GM18520 (cell line): ENCODE measurements around the gene ILDR2.
"Not testable (repeated sequence)": the region's sequence is repeated elsewhere in the genome, so short reads cannot be mapped to it uniquely, and the experiment has no call there.

Experiments used
- ATAC-seq: cut with Tn5 transposase; IDR thresholded peaks from one replicate; pipeline ENCODE4 v1.9.1; 2021; ENCODE audit not compliant: unreplicated experiment

ILDR2 gene

DNA sequence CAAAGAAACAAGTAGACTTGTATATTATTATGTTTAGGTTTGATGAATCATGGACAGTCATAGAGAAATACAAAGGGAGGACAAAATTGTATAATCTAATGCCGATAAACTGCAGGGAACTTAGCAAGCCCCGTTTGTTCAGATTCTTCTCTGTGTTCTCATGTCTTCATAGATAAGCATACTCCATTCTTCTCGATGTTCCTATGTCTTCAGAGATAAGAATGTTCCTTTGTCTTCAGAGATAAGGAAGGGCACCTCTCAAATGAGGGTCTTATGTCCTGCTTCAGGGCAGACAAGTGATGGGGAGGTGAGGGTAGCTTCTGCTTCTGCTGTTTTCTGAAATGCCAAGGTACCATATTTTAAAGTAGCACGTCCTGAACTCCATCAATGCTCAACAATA lies 79.6 kb downstream of the ILDR2 start:
- ATAC-seq, result no peak

DNA sequence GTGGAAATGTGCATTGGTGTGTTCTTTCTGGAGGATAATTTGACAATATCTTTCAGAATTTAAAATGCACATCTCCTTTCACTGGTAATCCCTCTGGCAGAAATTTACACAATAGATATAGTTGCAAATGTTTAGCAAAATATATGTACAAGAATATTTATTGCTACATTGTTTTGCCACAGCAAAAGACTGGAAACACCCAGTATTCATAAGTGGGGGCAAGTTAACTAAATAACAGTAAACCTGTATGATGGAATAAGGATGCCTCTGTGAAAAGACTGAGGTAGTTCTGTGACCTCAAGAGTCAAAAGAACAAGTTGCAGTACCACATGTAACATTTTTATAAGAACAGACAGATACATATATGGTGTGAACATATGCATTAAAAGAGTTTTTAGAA lies 85.6 kb downstream of the ILDR2 start:
- ATAC-seq, result no peak

DNA sequence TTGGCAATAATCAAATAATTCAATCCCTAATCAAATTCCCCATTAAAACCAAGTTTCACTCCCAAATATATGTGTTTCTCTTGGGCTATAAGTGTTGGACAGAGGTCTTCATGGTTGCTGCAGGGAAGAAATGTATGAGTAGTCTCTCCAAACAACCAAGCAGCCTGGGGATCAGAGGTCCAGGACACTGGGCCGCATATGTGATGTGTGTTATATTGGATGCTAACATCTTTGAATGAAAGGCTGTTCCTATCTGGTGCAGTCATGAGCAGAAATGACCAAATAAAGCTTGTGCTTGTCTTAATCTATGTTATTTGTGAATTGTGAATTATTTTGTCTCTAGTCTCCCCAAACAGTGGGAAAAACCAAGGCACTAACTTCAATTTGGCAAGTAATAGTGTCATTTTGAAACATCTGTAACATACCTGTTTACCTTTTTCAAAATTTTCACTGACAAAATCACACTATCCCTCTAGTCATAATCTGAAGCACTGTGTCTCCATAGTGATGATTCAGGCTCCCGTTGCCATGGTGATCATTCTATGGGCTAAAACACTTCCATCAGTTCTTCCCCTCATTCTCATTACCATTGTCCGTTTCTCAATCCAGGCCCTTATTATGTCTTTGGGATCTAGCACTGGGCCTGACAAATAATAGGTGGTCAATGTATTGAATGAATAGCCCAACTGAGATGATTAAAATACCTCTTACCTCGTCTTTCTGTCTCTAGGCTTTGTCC lies 86.8 kb downstream of the ILDR2 start:
- no peak for ATAC-seq

DNA sequence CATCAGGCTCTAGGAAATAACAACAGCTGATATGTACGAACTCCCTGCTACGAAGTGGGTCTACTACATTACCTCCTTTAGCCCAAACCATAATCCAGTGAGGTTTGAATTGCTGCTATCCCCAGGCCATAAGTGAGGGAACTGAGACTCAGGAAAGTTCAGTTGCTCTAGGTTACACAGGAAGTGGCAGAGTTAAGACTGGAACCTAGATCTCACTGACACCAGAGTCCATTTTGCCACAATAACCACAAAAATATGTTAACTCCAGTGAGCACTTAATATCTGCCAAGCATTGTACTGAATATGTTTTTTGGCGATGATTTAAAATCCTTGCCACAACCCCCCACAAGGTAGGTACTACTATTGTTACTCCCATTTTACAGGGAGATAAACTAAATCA lies 90.4 kb downstream of the ILDR2 start:
- ATAC-seq, result no peak

DNA sequence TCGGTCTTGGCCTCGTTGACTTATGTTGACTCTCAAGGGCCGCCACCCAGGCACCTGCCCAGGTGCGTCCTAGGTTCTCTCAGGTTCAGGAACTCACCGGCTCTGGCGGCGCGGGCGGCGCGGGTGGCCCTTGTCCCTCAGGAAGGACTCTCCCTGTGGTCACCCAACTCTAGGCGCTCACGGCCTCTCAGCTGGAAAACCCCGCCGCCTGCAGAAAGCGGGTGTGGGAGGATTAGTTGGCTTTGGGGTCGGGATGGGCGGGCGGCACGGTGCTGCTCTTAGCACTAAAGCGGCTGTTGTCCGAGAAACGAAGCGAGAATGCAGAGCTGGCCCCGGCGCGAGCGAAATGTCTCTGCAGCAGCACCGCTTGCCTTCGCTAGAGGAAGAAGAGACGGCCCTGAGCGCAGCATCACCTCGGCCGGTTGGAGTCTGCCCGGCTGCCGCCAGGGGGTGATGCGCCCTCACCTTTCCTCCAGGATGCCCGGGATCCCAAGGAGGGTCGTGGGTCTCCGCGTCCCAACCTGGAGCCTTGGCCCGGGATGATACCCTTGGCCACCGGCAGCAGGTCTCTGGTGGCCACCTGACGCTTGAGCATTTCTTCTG lies 91.2 kb downstream of the ILDR2 start:
- no peak for ATAC-seq

DNA sequence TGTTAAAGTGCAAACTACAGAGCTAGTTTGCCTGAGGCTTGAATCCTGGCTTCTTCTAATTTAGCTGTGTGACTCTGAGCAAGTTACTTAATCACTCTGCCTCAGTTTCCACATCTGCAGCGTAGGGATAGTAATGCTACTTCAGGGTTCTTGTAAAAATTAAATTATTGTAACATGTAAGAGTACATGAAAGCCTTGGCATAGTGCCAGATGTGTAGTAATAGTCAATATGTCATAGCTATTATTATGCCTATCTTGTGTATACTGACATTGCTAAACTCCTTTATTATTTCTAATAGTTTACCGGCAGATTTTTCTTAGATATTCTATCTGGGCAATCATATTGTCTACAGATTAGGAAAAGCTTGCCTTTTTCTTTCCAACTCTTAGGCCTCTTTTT lies 92.4 kb downstream of the ILDR2 start:
- no peak for ATAC-seq

DNA sequence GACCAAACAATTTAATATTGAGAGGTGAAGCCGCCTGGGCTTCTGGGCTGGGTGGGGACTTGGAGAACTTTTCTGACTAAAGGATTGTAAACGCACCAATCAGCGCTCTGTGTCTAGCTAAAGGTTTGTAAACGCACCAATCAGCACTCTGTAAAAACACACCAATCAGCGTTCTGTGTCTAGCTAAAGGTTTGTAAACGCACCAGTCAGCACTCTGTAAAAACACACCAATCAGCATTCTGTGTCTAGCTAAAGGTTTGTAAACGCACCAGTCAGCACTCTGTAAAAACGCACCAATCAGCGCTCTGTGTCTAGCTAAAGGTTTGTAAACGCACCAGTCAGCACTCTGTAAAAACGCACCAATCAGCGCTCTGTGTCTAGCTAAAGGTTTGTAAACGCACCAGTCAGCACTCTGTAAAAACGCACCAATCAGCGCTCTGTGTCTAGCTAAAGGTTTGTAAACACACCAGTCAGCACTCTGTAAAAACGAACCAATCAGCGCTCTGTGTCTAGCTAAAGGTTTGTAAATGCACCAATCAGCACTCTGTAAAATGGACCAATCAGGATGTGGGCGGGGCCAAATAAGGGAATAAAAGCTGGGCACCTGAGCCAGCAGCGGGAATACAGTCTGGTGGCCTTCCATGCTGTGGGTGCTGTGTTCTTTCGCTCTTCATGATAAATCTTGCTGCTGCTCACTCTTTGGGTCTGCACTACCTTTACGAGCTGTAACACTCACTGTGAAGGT lies 97.0 kb downstream of the ILDR2 start:
- not testable (repeated sequence) for ATAC-seq

DNA sequence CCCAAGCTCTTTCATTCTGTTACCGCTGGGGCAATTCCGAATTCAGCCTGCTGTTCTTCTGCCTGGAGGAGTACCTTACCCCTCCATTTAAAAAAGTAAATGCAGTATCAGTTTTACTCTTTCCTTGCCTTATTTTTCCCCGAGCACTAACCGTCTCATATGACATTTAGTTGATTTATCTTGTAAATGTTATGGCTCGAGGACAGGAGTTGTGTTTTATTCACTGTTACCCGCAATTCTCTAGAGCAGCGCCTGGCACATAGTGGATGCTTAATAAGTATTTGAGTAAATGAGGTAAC lies 98.9 kb downstream of the ILDR2 start:
- ATAC-seq, result no peak

DNA sequence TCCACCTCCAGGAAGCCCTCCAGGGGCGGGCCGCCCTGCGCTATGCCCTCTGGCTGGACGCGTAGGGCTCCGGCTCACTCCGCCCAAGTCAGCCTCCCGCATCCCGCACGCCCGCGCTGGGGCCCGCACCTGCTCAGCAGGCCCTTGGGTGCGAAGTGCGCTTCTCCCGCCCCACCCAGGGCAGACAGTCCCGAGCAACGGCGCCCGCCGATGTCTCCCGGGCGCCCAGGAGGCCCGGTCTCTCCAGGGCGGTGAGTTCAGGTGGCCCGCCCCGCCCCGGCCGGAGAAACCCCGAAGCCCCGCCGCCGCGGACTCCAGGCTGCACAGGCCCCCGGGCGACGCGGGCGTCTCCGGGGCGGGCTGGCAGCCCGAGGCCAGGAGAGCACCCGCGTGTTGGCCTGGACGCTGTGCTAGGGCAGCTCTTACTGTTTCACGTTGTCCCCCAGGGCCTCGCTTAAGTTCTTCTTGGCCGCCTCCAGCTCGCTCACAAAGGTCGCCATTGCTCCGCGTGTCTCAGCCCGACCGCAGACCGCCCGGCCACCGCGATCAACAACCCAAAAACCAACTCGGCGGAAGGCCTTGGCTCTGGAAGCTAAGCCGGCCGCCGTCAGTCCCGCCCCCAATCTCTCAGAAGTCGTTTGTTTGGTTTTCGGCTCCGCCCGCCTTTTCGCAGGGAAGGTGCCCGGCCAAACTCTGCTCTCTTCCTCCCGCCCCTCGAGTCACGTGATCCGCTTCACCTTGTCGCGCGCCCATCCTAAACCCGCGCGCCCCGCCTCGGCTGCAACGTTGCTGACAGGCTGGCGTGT lies 99.4 kb downstream of the ILDR2 start, which contains the start of gene TADA1:
Gene TADA1 (minus strand): TSS at position 531 of the 806 bp plus-strand sequence. CDS start 31 bp downstream, at position 500.
- peak; percentile 70 for ATAC-seq

DNA sequence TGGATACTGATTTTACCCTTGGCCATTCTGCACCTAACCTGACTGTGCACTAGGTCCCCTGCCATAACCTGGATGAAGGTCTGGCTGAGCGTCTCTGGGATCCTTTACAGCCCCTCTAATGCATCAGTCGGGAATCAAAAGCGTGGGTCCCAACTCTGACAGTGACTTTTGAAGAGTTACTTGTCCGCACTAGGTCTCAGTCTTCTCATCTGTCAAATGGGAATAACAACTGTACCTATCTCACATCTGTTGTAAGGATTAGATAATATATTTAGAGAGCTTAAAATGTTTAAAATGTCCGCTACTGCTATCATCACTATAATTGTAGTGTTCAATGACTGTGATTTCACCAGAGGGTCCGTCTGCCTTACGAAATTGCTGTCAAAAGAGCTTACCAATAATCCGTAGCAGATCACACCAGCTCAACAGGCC lies 100.0 kb downstream of the ILDR2 start:
- no peak for ATAC-seq

DNA sequence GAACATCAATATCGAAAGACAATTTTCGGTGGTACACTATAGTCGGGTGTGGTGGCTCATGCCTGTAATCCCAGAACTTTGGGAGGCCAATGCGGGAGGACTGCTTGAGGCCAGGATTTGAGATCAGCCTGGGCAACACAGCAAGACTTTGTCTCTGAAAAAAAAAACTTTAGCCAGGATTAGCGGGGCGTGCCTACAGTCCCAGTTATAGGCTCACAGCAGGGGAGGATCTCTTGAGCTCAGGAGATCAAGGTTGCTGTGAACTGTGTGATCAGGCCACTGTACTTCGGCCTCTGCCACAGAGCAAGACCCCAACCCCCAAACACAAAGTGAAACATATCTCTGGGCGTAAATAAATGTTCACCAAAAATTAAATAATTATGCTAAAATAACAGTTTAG lies 100.9 kb downstream of the ILDR2 start:
- no peak for ATAC-seq

DNA sequence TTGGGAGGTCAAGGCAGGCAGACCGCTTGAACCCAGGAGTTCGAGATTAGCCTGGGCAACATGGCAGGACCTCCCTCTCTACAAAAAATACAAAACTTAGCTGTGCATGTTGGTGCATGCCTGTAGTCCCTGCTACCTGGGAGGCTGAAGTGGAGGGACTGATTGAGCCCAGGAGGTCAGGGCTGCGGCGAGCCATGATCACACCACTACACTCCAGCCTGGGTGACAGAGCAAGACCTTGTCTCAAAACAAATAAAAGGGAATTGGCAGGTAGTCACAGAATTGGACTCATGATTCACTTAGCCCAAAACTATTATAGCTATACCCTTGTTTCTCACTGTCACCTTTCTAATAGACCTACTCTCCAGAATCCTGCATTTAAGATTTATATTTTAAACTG lies 104.8 kb downstream of the ILDR2 start:
- no peak for ATAC-seq

DNA sequence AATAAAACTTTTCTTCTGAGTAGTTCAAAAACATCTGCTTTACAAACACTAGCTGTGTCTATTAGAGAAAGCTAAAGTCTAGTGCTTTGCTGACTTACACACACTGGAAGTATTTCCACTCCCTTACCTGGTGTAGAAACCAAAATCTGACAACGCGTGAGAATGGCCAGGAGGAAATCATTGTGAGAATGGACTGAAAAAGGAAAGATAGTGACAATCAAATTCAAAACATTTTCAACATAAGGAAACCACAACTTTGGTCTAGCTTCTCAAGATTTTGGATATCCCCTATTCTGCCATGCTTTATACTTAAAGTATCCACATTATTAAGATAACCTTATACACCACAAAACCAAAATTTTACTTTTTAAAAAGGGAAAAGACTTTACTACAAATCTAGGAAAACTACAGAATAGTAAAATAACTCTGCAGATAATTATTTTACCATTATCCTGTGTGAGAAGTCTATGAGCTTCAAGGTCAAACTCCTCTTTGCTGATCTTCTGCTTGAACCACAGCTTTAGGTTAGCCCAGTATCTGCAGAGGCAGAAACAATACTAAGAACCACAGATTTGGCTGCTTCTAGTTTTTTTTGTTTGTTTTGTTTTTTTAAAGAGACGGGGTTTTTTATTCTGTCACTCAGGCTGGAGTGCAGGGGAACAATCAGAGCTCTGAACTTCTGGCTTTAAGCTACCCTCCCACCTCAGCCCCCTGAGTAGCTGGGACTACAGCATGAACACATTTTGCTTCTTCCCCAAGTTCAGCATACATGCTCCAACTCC lies 105.8 kb downstream of the ILDR2 start:
- no peak for ATAC-seq

DNA sequence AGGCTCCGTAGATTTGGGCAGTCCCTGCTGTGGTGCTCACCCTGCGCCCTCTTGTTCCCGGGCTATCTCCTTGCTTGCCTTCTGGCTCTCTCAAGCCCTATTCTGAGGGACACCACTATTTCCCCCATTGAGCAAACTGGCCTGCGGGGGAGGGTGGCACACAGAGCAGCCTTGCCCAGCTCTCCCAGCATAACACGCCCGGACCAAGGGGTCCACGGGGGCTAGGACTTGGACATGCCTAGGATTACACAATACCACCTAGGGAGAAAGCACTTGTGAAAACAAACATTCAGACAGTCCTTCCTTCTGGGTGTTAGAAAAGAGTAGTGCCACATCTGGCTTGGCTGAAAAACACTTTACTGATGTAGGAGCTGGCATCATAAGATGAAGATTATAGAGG lies 106.7 kb downstream of the ILDR2 start:
- ATAC-seq, result no peak

DNA sequence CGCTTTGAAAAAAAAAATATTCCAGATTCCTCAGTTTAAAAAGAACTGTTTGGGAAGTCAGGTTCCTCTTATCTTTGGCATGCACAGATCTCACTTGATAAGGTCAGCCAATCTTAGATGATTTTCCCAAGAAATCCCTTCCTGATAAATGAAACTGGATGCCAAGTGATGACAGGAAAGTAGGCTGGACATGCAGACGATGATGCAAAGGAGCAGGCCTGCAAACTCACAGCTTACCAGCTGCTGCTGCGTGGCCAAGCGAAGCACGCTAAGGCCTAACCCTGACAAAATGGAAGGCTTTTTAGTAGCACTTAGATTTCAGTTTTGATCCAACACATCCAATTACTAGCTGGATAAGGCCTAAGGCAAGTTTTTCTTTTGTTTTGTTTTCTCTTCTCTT lies 109.4 kb downstream of the ILDR2 start:
- no peak for ATAC-seq

DNA sequence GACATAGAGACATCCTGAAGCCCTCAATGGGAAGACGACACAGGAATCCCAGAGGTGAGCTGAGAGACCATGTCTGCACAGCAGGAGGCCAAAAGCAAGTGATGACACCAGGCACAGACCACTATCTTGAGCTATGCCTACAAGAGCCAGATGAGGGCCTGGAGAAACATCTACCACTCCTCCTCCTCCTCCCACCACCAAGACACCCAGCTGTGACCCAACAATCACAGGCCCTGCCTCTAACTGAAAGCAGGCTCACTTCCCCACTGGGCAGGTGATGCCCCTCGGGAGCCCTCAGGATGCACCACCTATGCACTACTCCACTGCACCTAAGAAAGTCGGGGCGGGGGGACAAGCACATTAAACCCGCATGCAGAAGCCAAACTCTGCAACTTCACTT lies 115.7 kb downstream of the ILDR2 start:
- no peak for ATAC-seq

DNA sequence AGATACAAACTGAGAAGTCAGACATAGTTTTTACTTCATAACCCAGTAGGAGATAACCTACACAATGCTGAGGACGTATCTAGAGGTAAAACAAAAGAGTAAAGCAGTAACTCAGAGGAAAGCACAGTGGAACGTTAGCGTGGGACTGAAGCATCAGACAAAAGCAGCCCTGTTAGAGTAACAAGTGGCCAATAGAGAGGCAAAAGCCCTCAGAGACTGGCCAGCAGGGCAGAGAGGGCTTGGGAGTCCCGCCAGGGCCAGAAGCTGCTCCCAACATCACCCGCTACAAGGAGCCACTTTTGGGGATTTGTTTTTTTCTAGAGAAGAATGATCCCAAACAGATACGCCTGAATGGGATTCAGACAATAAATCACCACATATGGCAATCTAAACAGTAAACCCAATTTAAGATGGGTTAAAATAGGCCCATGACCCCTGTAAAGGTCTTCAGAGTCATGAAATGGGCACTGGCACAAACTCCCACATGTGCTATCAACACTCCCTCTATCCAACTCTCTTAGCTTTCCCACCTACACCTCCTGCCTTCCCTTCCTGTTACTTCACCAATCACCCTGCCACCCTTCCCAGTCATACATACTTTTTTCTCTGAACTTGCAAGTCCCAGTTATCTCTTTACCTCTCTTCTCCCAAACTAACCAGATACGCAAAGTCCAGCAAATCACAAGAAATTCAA lies 116.5 kb downstream of the ILDR2 start:
- ATAC-seq, result no peak
